Embryonic facial prominence (tissue), 1 donor: ENCODE measurements around the gene LGR4.

Source experiments
- DNase-seq: peaks from one replicate; pipeline ENCODE4 v3.0.0-alpha.2; 2016; ENCODE audit errors: extremely low spot score

Gene LGR4

GRCh38 chr11:27404427-27404826 is 68.2 kb downstream of the LGR4 start:
- DNase-seq: no peak

GRCh38 chr11:27403195-27403594 is 69.4 kb downstream of the LGR4 start:
- DNase-seq: no peak

GRCh38 chr11:27402450-27402849 is 70.1 kb downstream of the LGR4 start:
- no peak for DNase-seq

GRCh38 chr11:27401833-27402316 is 70.7 kb downstream of the LGR4 start:
- no peak for DNase-seq

GRCh38 chr11:27401280-27401832 is 71.2 kb downstream of the LGR4 start:
- DNase-seq: no peak

GRCh38 chr11:27398400-27398770 is 74.2 kb downstream of the LGR4 start:
- no peak for DNase-seq

- no peak for DNase-seq
Observed at GRCh38 chr11:27397624-27398399, 74.8 kb downstream of the LGR4 start.

GRCh38 chr11:27396259-27396839 is 76.2 kb downstream of the LGR4 start:
- DNase-seq: no peak

GRCh38 chr11:27395556-27396258 is 76.9 kb downstream of the LGR4 start:
- DNase-seq: no peak

GRCh38 chr11:27394781-27395228 is 77.8 kb downstream of the LGR4 start:
- no peak for DNase-seq

GRCh38 chr11:27392278-27393114 is 80.1 kb downstream of the LGR4 start:
- no peak for DNase-seq

GRCh38 chr11:27391331-27392015 is 81.1 kb downstream of the LGR4 start:
- no peak for DNase-seq

- DNase-seq: no peak
Observed at GRCh38 chr11:27390318-27391295, 82.0 kb downstream of the LGR4 start.

- no peak for DNase-seq
Observed at GRCh38 chr11:27388869-27389268, 83.7 kb downstream of the LGR4 start.

GRCh38 chr11:27388001-27388400 is 84.6 kb downstream of the LGR4 start:
- DNase-seq: no peak

- DNase-seq: no peak
Observed at GRCh38 chr11:27387362-27387761, 85.2 kb downstream of the LGR4 start.

GRCh38 chr11:27386181-27386845 is 86.3 kb downstream of the LGR4 start:
- DNase-seq: no peak

GRCh38 chr11:27385245-27385644 is 87.3 kb downstream of the LGR4 start:
- no peak for DNase-seq

GRCh38 chr11:27384227-27384626 is 88.4 kb downstream of the LGR4 start:
- no peak for DNase-seq
